Trophoblast cell (in vitro differentiated cells and primary cell): ENCODE results near the gene DHX29.

Experiments
- DNase-seq, 2 donors: peaks; one replicate each; pipeline ENCODE4 v3.0.0-alpha.2; 2016
- H2AFZ ChIP-seq: 2 replicates; pipeline ENCODE4 v1.6.1; 2013; ENCODE audit warnings: low read length, moderate library complexity, mild to moderate bottlenecking; ENCODE audit not compliant: insufficient read depth, poor library complexity
- H2AK5ac ChIP-seq: 2 replicates; pipeline ENCODE4 v1.6.1; 2013; ENCODE audit warnings: mild to moderate bottlenecking, low read length
- H2BK120ac ChIP-seq: 2 replicates; pipeline ENCODE4 v1.6.1; 2013; ENCODE audit warnings: low read length, mild to moderate bottlenecking, moderate library complexity; ENCODE audit not compliant: insufficient read depth, poor library complexity
- H2BK12ac ChIP-seq: 2 replicates; pipeline ENCODE4 v1.6.1; 2013; ENCODE audit warnings: mild to moderate bottlenecking, low read length, moderate library complexity
- H2BK5ac ChIP-seq: 2 replicates; pipeline ENCODE4 v1.6.1; 2013; ENCODE audit warnings: low read length, low read depth, moderate library complexity, mild to moderate bottlenecking; ENCODE audit not compliant: poor library complexity
- H3K14ac ChIP-seq: 2 replicates; pipeline ENCODE4 v1.6.1; 2013; ENCODE audit warnings: mild to moderate bottlenecking, low read length
- H3K18ac ChIP-seq: 2 replicates; pipeline ENCODE4 v1.6.1; 2013; ENCODE audit warnings: mild to moderate bottlenecking, low read length
- H3K23ac ChIP-seq: 2 replicates; pipeline ENCODE4 v1.6.1; 2013; ENCODE audit warnings: low read length
- H3K27ac ChIP-seq: 2 replicates; pipeline ENCODE4 v1.5.1; 2013; ENCODE audit warnings: low read depth, mild to moderate bottlenecking, inconsistent platforms, low read length, moderate library complexity
- H3K27me3 ChIP-seq: 2 replicates; pipeline ENCODE4 v1.6.1; 2013; ENCODE audit warnings: inconsistent platforms, mild to moderate bottlenecking, low read length, moderate library complexity; ENCODE audit not compliant: insufficient read depth
- H3K36me3 ChIP-seq, 2 experiments: 1 replicate in 1 of 2; 2 replicates in 1 of 2; pipeline ENCODE4 v1.6.1; 2013; ENCODE audit warnings: low read length in 2 of 2, mild to moderate bottlenecking in 2 of 2, moderate library complexity in 1 of 2; ENCODE audit not compliant: insufficient read depth in 2 of 2, control insufficient read depth in 1 of 2
- H3K4ac ChIP-seq: 2 replicates; pipeline ENCODE4 v1.6.1; 2013; ENCODE audit warnings: low read depth, mild to moderate bottlenecking, low read length, moderate library complexity
- H3K4me1 ChIP-seq, 2 experiments: 1 replicate in 1 of 2; 2 replicates in 1 of 2; pipeline ENCODE4 v1.6.1; 2013; ENCODE audit warnings: low read length in 2 of 2, mild to moderate bottlenecking in 2 of 2, moderate library complexity in 1 of 2; ENCODE audit not compliant: insufficient read depth in 2 of 2, control insufficient read depth in 1 of 2
- H3K4me2 ChIP-seq: 2 replicates; pipeline ENCODE4 v1.6.1; 2013; ENCODE audit warnings: inconsistent platforms, mild to moderate bottlenecking, low read length, moderate library complexity
- H3K4me3 ChIP-seq: 2 replicates; pipeline ENCODE4 v1.5.1; 2013; ENCODE audit warnings: mild to moderate bottlenecking, low read depth, low read length, inconsistent platforms
- H3K79me1 ChIP-seq: one replicate; pipeline ENCODE4 v1.6.1; 2013; ENCODE audit warnings: low read length
- H3K79me2 ChIP-seq: 2 replicates; pipeline ENCODE4 v1.6.1; 2013; ENCODE audit warnings: low read length, mild to moderate bottlenecking; ENCODE audit not compliant: control insufficient read depth, insufficient read depth, poor library complexity
- H3K9ac ChIP-seq: 2 replicates; pipeline ENCODE4 v1.6.1; 2013; ENCODE audit warnings: mild to moderate bottlenecking, low read length
- H3K9me3 ChIP-seq: 2 replicates; pipeline ENCODE4 v1.6.1; 2013; ENCODE audit warnings: low read depth, mild to moderate bottlenecking, control low read depth, inconsistent platforms, low read length; ENCODE audit not compliant: insufficient read depth
- H4K12ac ChIP-seq: 2 replicates; pipeline ENCODE4 v1.6.1; 2013; ENCODE audit warnings: low read depth, mild to moderate bottlenecking, low read length, moderate library complexity
- H4K8ac ChIP-seq: 2 replicates; pipeline ENCODE4 v1.6.1; 2013; ENCODE audit warnings: low read depth, mild to moderate bottlenecking, low read length, moderate library complexity
- H4K91ac ChIP-seq: one replicate; pipeline ENCODE4 v1.6.1; 2013; ENCODE audit warnings: low read depth, mild to moderate bottlenecking, low read length, moderate library complexity
- WGBS: extraction: QIAGEN DNeasy Blood & Tissue Kit; methylation state at CpG from one replicate; pipeline ENCODE4 v1.1.7; 2013; ENCODE audit warnings: missing lambda C conversion rate; ENCODE audit not compliant: insufficient read length, insufficient coverage; ENCODE audit errors: extremely low coverage; 5-methylcytosine and 5-hydroxymethylcytosine counted together

DHX29 gene

DNA sequence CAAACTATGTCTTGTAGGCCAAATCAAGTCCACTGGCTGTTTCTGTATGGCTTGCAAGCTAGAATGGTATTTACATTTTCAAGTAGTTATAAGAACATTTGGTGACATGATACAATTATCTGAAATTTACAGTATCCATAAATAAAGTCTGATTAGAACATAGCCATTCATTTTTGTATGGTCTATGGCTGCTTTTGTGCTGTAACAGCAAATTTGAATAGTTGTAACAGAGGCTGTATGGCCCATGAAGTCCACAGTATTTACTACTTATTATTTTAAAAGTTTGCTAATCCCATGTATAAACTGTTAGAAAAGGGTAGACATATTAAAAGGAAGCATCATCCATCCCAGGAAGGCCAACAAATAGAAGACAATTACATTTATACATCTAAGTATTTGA lies 17.7 kb downstream of the DHX29 start:
- no peak overlapping the region for H3K4me2 ChIP-seq
- H2AFZ ChIP-seq, result no peak overlapping the region

DNA sequence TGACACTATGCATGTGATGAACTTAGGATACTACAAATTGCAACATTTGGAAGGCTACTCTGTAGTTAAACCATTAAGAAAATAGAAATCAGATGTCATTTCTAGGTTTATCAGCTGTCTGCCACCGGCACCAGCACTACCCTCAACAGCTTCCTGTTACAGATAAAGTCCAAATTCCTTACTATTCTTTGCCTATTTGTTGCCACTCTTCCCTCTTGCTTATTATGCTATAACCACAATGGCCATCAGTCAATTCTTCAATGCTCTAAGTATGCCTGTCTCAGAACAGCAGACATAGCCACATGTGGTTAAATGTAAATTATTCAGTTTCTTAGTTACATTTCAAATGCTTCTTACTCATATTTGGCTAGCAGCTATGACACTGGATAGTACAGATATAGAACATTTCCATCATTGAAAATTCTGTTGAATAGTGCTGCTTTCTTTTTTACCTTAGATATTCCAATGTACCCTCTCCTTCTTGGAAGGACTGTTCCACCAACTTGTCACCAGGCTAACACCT lies 21.0 kb downstream of the DHX29 start:
- Histone ChIP-seq H3K36me3 (peaks cover 10 to 15% of the 10 kb centered on the region in 2 experiments), H2AK5ac (no peak overlapping the region), H3K4me2 (no peak overlapping the region), H2BK5ac (no peak overlapping the region), H3K4ac (no peak overlapping the region), H2BK12ac (no peak overlapping the region), H3K4me1 (no peaks in the 10 kb centered on the region), H3K18ac (no peak overlapping the region), H3K4me3 (no peak overlapping the region), H4K12ac (no peak overlapping the region), H3K23ac (no peak overlapping the region), H3K9me3 (no peaks in the 10 kb centered on the region), H2AFZ (no peak overlapping the region), H3K9ac (no peak overlapping the region), H4K91ac (no peak overlapping the region), H4K8ac (no peak overlapping the region), H3K79me2 (no peaks in the 10 kb centered on the region), H3K79me1 (no peaks in the 10 kb centered on the region), H3K27ac (no peak overlapping the region), H3K27me3 (no peaks in the 10 kb centered on the region), H3K14ac (no peak overlapping the region), H2BK120ac (no peak overlapping the region)
- no CpG with 5 or more reads among the region's 1 CpG for WGBS
- DNase-seq, result no peak

More for the DNA sequence above, 17.7 kb downstream of the DHX29 start:
- Histone ChIP-seq H3K9me3 (no peaks in the 10 kb centered on the region), H2BK120ac (no peak overlapping the region), H3K18ac (no peak overlapping the region), H3K4me3 (no peak overlapping the region), H3K79me2 (no peaks in the 10 kb centered on the region), H2BK5ac (no peak overlapping the region), H4K91ac (no peak overlapping the region), H2BK12ac (no peak overlapping the region), H3K4ac (no peak overlapping the region), H3K79me1 (no peaks in the 10 kb centered on the region), H3K27ac (no peak overlapping the region), H2AK5ac (no peak overlapping the region), H3K23ac (no peak overlapping the region), H4K8ac (no peak overlapping the region), H3K4me1 (no peaks in the 10 kb centered on the region), H3K9ac (no peak overlapping the region), H3K14ac (no peak overlapping the region), H3K27me3 (no peaks in the 10 kb centered on the region), H4K12ac (no peak overlapping the region), H3K36me3 (peaks cover 8 to 17% of the 10 kb centered on the region in 2 experiments)
- no peak for DNase-seq

DNA sequence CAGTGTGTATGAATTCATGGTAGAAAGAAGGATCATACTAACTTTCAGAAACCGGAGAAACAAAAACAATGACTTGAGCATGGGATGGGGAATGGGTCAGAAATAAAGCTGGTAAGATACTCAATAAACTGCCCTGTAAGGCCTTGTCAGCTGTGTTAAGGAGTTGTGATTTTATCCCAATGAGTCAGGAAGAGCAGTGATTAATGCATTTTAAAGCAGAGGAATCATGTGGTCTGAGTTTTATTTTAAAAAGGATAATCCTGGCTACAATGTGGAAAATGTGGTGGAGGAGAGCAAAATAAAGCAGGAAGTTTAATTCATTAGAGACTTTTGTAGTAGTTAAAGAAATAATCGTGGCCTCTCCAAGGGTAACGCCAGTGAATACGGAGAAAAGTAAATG lies 28.7 kb downstream of the DHX29 start:
- Histone ChIP-seq H3K14ac (no peak overlapping the region), H4K8ac (no peak overlapping the region), H3K4me2 (no peak overlapping the region), H4K12ac (no peak overlapping the region), H2BK5ac (no peak overlapping the region), H3K4ac (no peak overlapping the region), H3K18ac (no peak overlapping the region), H2AFZ (no peak overlapping the region), H2AK5ac (no peak overlapping the region), H3K4me1 (no peaks in the 10 kb centered on the region), H3K9me3 (no peaks in the 10 kb centered on the region), H3K27me3 (no peaks in the 10 kb centered on the region), H3K36me3 (peaks cover 6 to 15% of the 10 kb centered on the region in 2 experiments), H3K79me1 (no peaks in the 10 kb centered on the region), H3K79me2 (no peaks in the 10 kb centered on the region), H3K4me3 (no peak overlapping the region), H3K9ac (no peak overlapping the region), H3K27ac (no peak overlapping the region), H2BK120ac (no peak overlapping the region), H2BK12ac (no peak overlapping the region), H4K91ac (no peak overlapping the region), H3K23ac (no peak overlapping the region)
- no CpG with 5 or more reads among the region's 4 CpGs for WGBS
- DNase-seq, result no peak

- H3K79me1 ChIP-seq, result no peaks in the 10 kb centered on the region
- no peak overlapping the region for H3K18ac ChIP-seq
- no peak overlapping the region for H3K9ac ChIP-seq
- peak; percentile 2 to 10 for DNase-seq
- no peak overlapping the region for H2BK12ac ChIP-seq
- H3K4me3 ChIP-seq, result no peak overlapping the region
- no peak overlapping the region for H4K91ac ChIP-seq
- H3K27me3 ChIP-seq, result no peaks in the 10 kb centered on the region
- H2BK5ac ChIP-seq, result no peak overlapping the region
- H3K23ac ChIP-seq, result no peak overlapping the region
- H3K79me2 ChIP-seq, result no peaks in the 10 kb centered on the region
- no peaks in the 10 kb centered on the region for H3K9me3 ChIP-seq
- no peak overlapping the region for H2AFZ ChIP-seq
- H3K4me2 ChIP-seq, result no peak overlapping the region
- H3K14ac ChIP-seq, result no peak overlapping the region
- WGBS, result no CpG with 5 or more reads among the region's 1 CpG
- no peak overlapping the region for H4K8ac ChIP-seq
- no peak overlapping the region for H4K12ac ChIP-seq
- no peaks in the 10 kb centered on the region for H3K4me1 ChIP-seq
- H3K27ac ChIP-seq, result no peak overlapping the region
- no peak overlapping the region for H3K4ac ChIP-seq
- peaks cover 8 to 14% of the 10 kb centered on the region in 2 experiments for H3K36me3 ChIP-seq
- no peak overlapping the region for H2BK120ac ChIP-seq
- H2AK5ac ChIP-seq, result no peak overlapping the region
Observed at GRCh38 chr5:55276771-55277170, 30.7 kb downstream of the DHX29 start.
